ENCODE results near the gene FRRS1.

- TF ChIP-seq, protein P1, sequence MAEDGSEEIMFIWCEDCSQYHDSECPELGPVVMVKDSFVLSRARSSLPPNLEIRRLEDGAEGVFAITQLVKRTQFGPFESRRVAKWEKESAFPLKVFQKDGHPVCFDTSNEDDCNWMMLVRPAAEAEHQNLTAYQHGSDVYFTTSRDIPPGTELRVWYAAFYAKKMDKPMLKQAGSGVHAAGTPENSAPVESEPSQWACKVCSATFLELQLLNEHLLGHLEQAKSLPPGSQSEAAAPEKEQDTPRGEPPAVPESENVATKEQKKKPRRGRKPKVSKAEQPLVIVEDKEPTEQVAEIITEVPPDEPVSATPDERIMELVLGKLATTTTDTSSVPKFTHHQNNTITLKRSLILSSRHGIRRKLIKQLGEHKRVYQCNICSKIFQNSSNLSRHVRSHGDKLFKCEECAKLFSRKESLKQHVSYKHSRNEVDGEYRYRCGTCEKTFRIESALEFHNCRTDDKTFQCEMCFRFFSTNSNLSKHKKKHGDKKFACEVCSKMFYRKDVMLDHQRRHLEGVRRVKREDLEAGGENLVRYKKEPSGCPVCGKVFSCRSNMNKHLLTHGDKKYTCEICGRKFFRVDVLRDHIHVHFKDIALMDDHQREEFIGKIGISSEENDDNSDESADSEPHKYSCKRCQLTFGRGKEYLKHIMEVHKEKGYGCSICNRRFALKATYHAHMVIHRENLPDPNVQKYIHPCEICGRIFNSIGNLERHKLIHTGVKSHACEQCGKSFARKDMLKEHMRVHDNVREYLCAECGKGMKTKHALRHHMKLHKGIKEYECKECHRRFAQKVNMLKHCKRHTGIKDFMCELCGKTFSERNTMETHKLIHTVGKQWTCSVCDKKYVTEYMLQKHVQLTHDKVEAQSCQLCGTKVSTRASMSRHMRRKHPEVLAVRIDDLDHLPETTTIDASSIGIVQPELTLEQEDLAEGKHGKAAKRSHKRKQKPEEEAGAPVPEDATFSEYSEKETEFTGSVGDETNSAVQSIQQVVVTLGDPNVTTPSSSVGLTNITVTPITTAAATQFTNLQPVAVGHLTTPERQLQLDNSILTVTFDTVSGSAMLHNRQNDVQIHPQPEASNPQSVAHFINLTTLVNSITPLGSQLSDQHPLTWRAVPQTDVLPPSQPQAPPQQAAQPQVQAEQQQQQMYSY (CRISPR knock-in tag; IDR thresholded peaks at IDR 0.05) = no peak
- TF ChIP-seq POLR2A (IDR thresholded peaks at IDR 0.05; ENCODE audit: low read depth, low read length) = no peak
- TF ChIP-seq RCOR1 (conservative IDR thresholded peaks at IDR 0.05; ENCODE audit: low read depth, low read length) = no peak
- TF ChIP-seq BRCA1 (IDR thresholded peaks at IDR 0.05; ENCODE audit: low read depth, low read length) = no peak
- no peak for TF ChIP-seq PBX3 (IDR thresholded peaks at IDR 0.05; ENCODE audit: insufficient replicate concordance, low read depth, low read length)
- TF ChIP-seq CTCF (IDR thresholded peaks at IDR 0.05 in 2 of 3, conservative IDR thresholded peaks at IDR 0.05 in 1 of 3; ENCODE audit: control insufficient read depth in 2 of 3, extremely low read depth in 1 of 3, insufficient read depth in 1 of 3, low read depth in 3 of 3, low read length in 3 of 3) = no peak
Measured at GRCh38 chr1:99811747-99812146, 45.3 kb upstream of the FRRS1 start.
